HepG2 (cell line): Measurements from ENCODE around the gene RHBDF2. TPM values are rescaled to one million over a fixed set of nuclear protein-coding genes. Genes with fewer than 3 reads are reported as not detected.

Experiments
- AHDC1 ChIP-seq: sonication (generic); formaldehyde crosslinking; IDR thresholded peaks from 2 replicates; pipeline ENCODE4 v1.5.1; 2020; ENCODE audit warnings: mild to moderate bottlenecking, missing genetic modification reagents, borderline replicate concordance
- BHLHE40 ChIP-seq: IDR thresholded peaks from 2 replicates; pipeline ENCODE4 v1.6.1; 2011; ENCODE audit warnings: low read length, improper control_type of control experiment
- CSRNP1 ChIP-seq: sonication (generic); formaldehyde crosslinking; IDR thresholded peaks from 2 replicates; pipeline ENCODE4 v1.8.1; 2023; ENCODE audit warnings: mild to moderate bottlenecking, missing genetic modification reagents
- DMAP1 ChIP-seq: IDR thresholded peaks from 2 replicates; pipeline ENCODE4 v1.6.1; 2016
- ETS1 ChIP-seq: sonication (generic); formaldehyde crosslinking; IDR thresholded peaks from 2 replicates; pipeline ENCODE4 v1.4.0; 2020; ENCODE audit warnings: missing genetic modification reagents
- FOXJ3 ChIP-seq: sonication (generic); formaldehyde crosslinking; IDR thresholded peaks from 2 replicates; pipeline ENCODE4 v1.4.0; 2020; ENCODE audit warnings: missing genetic modification reagents, mild to moderate bottlenecking, borderline replicate concordance
- HIC2 ChIP-seq: sonication (generic); formaldehyde crosslinking; IDR thresholded peaks from 2 replicates; pipeline ENCODE4 v1.9.0; 2022; ENCODE audit warnings: low read depth, missing genetic modification reagents
- KDM4B ChIP-seq: sonication (generic); formaldehyde crosslinking; IDR thresholded peaks from 2 replicates; pipeline ENCODE4 v1.4.0; 2020; ENCODE audit warnings: missing genetic modification reagents
- KLF6 ChIP-seq: IDR thresholded peaks from 2 replicates; pipeline ENCODE4 v1.8.0; 2016; ENCODE audit warnings: missing biosample characterization, missing genetic modification reagents
- PHF21A ChIP-seq: sonication (generic); formaldehyde crosslinking; IDR thresholded peaks from 2 replicates; pipeline ENCODE4 v1.5.0; 2020; ENCODE audit warnings: mild to moderate bottlenecking, missing genetic modification reagents
- ZNF484 ChIP-seq: sonication (generic); formaldehyde crosslinking; IDR thresholded peaks from 2 replicates; pipeline ENCODE4 v1.5.1; 2020; ENCODE audit warnings: mild to moderate bottlenecking, low read depth, missing genetic modification reagents, borderline replicate concordance
- ZNF510 ChIP-seq: sonication (generic); formaldehyde crosslinking; IDR thresholded peaks from 2 replicates; pipeline ENCODE4 v1.4.0; 2020; ENCODE audit warnings: low read depth, mild to moderate bottlenecking, missing genetic modification reagents
- ZNF737 ChIP-seq: sonication (generic); formaldehyde crosslinking; IDR thresholded peaks from 2 replicates; pipeline ENCODE4 v1.5.0; 2020; ENCODE audit warnings: missing genetic modification reagents, mild to moderate bottlenecking, borderline replicate concordance
- ZNF784 ChIP-seq: sonication (generic); formaldehyde crosslinking; IDR thresholded peaks from 2 replicates; pipeline ENCODE4 v1.5.1; 2020; ENCODE audit warnings: missing genetic modification reagents, mild to moderate bottlenecking, borderline replicate concordance
- ZSCAN25 ChIP-seq: sonication (generic); formaldehyde crosslinking; IDR thresholded peaks from 2 replicates; pipeline ENCODE4 v1.8.0; 2022; ENCODE audit warnings: mild to moderate bottlenecking, missing genetic modification reagents
- polyA plus RNA-seq, 8 experiments: library from polyadenylated mRNA; depleted of rRNA in 3 of 8; stranded (reverse) in 7 of 8; unstranded in 1 of 8; fragments of >200 nt; fragmentation: Illumina TruSeq in 4 of 8; extraction: Trizol in 4 of 8; gene quantifications; 2 replicates each; pipeline versions ENCODE4 v1.2.1 to v1.2.3, GENCODE V29; 2011 to 2016; ENCODE audit warnings: low read depth in 4 of 8, missing spikeins in 1 of 8, mixed read lengths in 1 of 8; ENCODE audit not compliant: insufficient read depth in 1 of 8
- total RNA-seq, 5 experiments: library from RNA; depleted of rRNA; stranded (reverse); fragments of >200 nt; fragmentation: Illumina TruSeq; extraction: Trizol; gene quantifications; 2 replicates each; pipeline ENCODE4 v1.2.3, GENCODE V29; 2016; ENCODE audit warnings: low read depth in 1 of 5

Gene RHBDF2
- total and polyA plus RNA-seq, 2 of the 13 experiments (the other 11 are each of a cell fraction or from before 2014, with no cell fraction given) = 7.8 to 24.2 TPM

GRCh38 chr17:76524598-76525512, 23.6 kb upstream of the RHBDF2 start (continued):
- TF ChIP-seq AHDC1 (CRISPR knock-in tag) (no peak), BHLHE40 (peak; percentile 59), KLF6 (CRISPR knock-in tag) (peak; percentile 11; the same call in 1 of the 2 replicates), CSRNP1 (CRISPR knock-in tag) (no peak), ETS1 (no peak), ZNF784 (CRISPR knock-in tag) (0 out of 2 replicates have a peak, but pooled peaks have one; percentile 30), DMAP1 (CRISPR knock-in tag) (peak; percentile 17; the same call in 1 of the 2 replicates), FOXJ3 (no peak), ZNF737 (CRISPR knock-in tag) (0 out of 2 replicates have a peak, but pooled peaks have one; percentile 55), ZSCAN25 (CRISPR knock-in tag) (peak; percentile 15; the same call in 1 of the 2 replicates), HIC2 (CRISPR knock-in tag) (peak; percentile 18; the same call in 1 of the 2 replicates), ZNF484 (CRISPR knock-in tag) (no peak), ZNF510 (CRISPR knock-in tag) (0 out of 2 replicates have a peak, but pooled peaks have one; percentile 53), PHF21A (CRISPR knock-in tag) (peak; percentile 88), KDM4B (CRISPR knock-in tag) (no peak)
